Measurements from ENCODE around the gene GUCY1A2.
"Not testable (repeated sequence)": the region's sequence is repeated elsewhere in the genome, so short reads cannot be mapped to it uniquely, and the experiment has no call there.

- TF ChIP-seq POLR2A (IDR thresholded peaks at IDR 0.05): not testable (repeated sequence)
- TF ChIP-seq, protein P1, sequence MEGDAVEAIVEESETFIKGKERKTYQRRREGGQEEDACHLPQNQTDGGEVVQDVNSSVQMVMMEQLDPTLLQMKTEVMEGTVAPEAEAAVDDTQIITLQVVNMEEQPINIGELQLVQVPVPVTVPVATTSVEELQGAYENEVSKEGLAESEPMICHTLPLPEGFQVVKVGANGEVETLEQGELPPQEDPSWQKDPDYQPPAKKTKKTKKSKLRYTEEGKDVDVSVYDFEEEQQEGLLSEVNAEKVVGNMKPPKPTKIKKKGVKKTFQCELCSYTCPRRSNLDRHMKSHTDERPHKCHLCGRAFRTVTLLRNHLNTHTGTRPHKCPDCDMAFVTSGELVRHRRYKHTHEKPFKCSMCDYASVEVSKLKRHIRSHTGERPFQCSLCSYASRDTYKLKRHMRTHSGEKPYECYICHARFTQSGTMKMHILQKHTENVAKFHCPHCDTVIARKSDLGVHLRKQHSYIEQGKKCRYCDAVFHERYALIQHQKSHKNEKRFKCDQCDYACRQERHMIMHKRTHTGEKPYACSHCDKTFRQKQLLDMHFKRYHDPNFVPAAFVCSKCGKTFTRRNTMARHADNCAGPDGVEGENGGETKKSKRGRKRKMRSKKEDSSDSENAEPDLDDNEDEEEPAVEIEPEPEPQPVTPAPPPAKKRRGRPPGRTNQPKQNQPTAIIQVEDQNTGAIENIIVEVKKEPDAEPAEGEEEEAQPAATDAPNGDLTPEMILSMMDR (IDR thresholded peaks at IDR 0.05): not testable (repeated sequence)
Measured at GRCh38 chr11:107050899-107051298, 32.6 kb upstream of the GUCY1A2 start.

Data from body of pancreas (tissue), 4 donors.